Stimulated activated CD4-positive, alpha-beta T cell treated with anti-CD3 and anti-CD28 coated beads, TNF-alpha, amount 100 ng/mL, for 4 hours (primary cell): Measurements from ENCODE around the gene TRMT2A.

ENCODE experiments used
- DNase-seq, 3 experiments: peaks; one replicate each; pipeline ENCODE4 v3.0.0-alpha.2; 2020; ENCODE audit warnings: low read depth in 3 of 3

Gene TRMT2A

GRCh38 chr22:20063271-20064139 is 53.5 kb downstream of the TRMT2A start:
- no peak for DNase-seq

DNA sequence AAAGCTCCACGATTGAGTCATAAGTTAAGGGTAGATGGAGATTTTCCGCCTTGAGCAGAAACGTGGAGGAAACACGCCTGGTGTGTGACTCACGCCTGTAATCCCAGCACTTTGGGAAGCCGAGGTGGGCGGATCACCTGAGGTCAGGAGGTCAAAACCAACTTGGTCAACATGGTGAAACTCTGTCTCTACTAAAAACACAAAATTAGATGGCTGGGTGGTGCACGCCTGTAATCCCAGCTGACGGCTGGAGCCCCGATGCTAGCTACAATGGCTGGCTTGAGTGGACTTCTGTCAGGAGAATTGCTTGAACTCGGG is 54.3 kb downstream of the TRMT2A start:
- DNase-seq: no peak

DNA sequence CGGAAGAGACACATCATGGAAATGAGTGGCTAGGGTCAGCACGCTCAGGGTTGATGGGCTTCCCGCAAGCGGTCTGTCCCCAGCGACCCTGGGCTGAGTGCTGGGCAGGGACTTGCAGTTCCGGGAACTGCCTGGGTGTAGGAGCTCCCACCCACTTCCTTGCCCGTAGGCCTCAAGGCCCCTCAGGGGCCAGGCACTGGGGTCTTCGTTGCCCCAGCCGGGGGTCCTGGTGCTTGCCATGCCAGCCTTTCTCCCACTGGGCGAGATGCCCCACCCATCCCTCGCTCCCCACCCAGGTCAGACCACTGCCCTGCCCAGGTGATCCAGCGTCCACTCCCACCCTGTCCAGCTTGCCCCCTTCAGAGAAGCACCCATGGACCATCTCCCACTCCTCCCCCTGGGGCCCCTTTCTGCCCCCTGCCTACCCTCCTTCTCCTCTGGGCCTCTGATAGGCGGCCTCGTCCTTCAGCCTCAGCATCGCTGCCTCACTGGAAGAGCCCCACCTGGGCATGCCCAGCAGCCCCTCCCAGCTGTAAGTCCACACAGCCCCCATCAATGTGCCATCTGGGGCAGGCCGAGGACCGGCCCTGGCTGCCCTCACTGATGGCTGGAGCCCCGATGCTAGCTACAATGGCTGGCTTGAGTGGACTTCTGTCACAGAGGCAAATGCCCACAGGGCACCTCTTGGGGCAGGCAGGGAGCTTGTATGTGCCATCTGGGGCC is 54.8 kb downstream of the TRMT2A start:
- DNase-seq: no peak
